GM20000 (cell line): ENCODE results near the gene ATG2B.
A peak's percentile ranks its signal among the peaks of the same experiment; 100 is the strongest.

Experiments
- DNase-seq: peaks from one replicate; pipeline ENCODE4 v3.0.0; 2012; ENCODE audit warnings: low spot score
- TF ChIP-seq, protein P1 (sequence below): IDR thresholded peaks from 2 replicates; pipeline ENCODE4 v1.5.1; 2012; ENCODE audit warnings: mild to moderate bottlenecking, control low read depth; ENCODE audit errors: extremely low read depth, missing control alignments

ATG2B gene

DNA sequence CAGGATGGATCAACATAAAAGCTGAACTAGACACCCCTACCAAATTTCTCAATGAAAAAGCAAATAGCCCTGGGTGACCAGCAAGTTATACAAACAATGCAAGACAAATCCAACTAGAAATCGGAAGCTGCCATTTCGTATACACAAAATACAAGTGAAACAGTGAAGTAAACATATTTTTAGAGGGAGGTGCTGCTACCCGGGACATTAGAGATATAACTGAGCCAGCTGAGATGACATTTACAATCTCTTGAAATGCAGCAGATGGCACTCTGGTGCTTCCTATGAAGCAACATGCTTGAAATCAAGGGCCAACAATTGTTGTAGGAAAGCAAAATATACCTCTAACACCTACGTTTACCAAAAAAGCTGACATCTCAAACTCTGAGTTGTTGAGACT lies 81.7 kb downstream of the ATG2B start:
- TF ChIP-seq, protein P1, sequence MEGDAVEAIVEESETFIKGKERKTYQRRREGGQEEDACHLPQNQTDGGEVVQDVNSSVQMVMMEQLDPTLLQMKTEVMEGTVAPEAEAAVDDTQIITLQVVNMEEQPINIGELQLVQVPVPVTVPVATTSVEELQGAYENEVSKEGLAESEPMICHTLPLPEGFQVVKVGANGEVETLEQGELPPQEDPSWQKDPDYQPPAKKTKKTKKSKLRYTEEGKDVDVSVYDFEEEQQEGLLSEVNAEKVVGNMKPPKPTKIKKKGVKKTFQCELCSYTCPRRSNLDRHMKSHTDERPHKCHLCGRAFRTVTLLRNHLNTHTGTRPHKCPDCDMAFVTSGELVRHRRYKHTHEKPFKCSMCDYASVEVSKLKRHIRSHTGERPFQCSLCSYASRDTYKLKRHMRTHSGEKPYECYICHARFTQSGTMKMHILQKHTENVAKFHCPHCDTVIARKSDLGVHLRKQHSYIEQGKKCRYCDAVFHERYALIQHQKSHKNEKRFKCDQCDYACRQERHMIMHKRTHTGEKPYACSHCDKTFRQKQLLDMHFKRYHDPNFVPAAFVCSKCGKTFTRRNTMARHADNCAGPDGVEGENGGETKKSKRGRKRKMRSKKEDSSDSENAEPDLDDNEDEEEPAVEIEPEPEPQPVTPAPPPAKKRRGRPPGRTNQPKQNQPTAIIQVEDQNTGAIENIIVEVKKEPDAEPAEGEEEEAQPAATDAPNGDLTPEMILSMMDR: no peak
- DNase-seq: no peak

DNA sequence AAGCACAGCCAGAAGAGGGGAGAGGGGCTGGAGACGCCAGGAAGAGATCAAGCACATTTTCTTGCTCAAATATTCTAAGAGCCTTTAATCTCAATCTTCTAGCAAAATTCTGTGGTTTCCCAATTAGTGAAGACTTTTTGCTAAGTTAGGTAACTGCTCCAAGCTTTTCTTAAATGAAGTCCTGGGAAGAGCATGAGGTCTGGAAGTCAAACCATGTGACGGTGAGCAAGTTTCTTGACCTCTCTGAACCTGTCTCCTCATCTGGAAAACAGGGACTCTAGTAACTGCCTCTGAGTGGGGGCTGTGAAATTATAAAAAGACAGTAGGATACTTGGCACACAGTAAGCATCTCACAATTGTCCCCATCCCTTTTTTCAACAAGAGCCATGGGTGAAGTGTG lies 83.0 kb downstream of the ATG2B start:
- DNase-seq: no peak
- TF ChIP-seq, protein P1: no peak

GRCh38 chr14:96279564-96279963 lies 83.6 kb downstream of the ATG2B start:
- TF ChIP-seq, protein P1: no peak
- no peak for DNase-seq

GRCh38 chr14:96277890-96278289 lies 85.3 kb downstream of the ATG2B start:
- TF ChIP-seq, protein P1: no peak

DNA sequence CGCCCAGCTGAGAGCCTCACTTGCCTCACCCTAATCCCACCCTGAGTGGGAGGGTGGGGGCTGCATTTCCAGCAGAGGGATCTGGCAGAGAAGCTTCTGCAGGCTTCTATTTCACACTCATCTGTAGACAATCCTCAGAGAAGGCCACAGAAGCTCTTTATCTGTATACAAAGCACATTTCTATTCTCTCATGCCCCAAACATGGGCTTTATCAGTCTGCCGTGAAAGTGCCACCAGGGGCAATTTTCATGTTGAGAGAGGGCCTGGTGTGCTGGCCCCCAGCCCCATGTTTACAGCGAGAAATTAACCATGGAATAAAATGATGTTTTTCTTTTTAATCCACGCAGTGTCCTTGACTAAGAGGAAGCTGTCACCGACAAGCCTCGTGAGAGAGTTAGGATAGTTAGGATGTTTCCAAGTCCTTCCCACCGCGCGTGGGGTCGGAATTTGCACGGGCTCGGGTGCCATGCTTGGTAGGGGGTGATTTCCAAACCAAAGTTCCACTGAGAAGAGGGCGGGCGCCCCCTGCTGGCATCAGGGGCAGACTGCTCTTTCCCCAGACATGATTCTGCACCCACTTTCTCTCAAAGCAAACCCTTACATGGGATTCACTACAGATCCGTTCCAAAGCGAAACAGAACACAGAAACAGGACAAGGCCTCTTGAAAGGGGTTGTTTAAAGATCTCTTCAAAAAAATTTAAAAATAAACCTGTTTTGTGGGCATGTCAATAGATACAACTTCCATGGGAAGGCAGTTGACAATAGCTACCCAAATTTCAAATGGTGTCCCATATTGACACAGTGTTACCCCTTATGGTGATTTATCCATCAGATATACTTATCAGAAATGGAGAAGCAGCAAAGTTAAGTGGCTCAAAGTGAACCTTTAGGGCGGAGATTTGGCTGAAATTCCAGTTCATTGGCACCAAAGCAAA lies 87.7 kb downstream of the ATG2B start:
- DNase-seq: peak; percentile 76
- TF ChIP-seq, protein P1: peak; percentile 88

More at GRCh38 chr14:96277890-96278289, 85.3 kb downstream of the ATG2B start:
- no peak for DNase-seq

GRCh38 chr14:96274543-96274942 lies 88.6 kb downstream of the ATG2B start:
- DNase-seq: no peak
- TF ChIP-seq, protein P1: no peak

- no peak for DNase-seq
- TF ChIP-seq, protein P1: no peak
Observed at GRCh38 chr14:96274122-96274521, 89.0 kb downstream of the ATG2B start.
